MCF 10A (cell line): ENCODE results near the gene DBF4B. TPM values are rescaled to one million over a fixed set of nuclear protein-coding genes. Genes with fewer than 3 reads are reported as not detected.
A peak's percentile ranks its signal among the peaks of the same experiment; 100 is the strongest.

ENCODE experiments used
- BruUV-seq: library from RNA; stranded (reverse); fragments of 400-500 nt; replicated peaks from 2 replicates; lab custom pipeline; 2021; lab: Mats Ljungman, UMichigan
- CTCF ChIA-PET: fragments of 300-600 bp; sonication (Branson Sonifier 250); formaldehyde crosslinking; extraction: SDS; loops from one replicate; lab custom pipeline; 2021; ENCODE audit warnings: antibody characterized with exemption, inconsistent platforms; lab: Yijun Ruan, JAX
- POLR2A ChIA-PET: fragments of 300-600, 350-650 bp; sonication (Branson Sonifier 250); formaldehyde crosslinking; extraction: SDS; loops from one replicate; lab custom pipeline; 2020; ENCODE audit warnings: antibody characterized with exemption, inconsistent platforms; lab: Yijun Ruan, JAX
- DNase-seq: peaks from one replicate; pipeline ENCODE4 v3.0.0-alpha.2; 2018; ENCODE audit not compliant: unreplicated experiment
- H3K27ac Mint-ChIP-seq: one replicate; pipeline ENCODE4 v1.8.0; 2022; ENCODE audit warnings: mild to moderate bottlenecking, low read depth, mixed read lengths; ENCODE audit not compliant: unreplicated experiment
- H3K27me3 Mint-ChIP-seq: one replicate; pipeline ENCODE4 v1.8.0; 2022; ENCODE audit warnings: mixed read lengths; ENCODE audit not compliant: insufficient read depth, unreplicated experiment
- H3K36me3 Mint-ChIP-seq: one replicate; pipeline ENCODE4 v1.8.0; 2022; ENCODE audit warnings: mild to moderate bottlenecking, moderate library complexity, mixed read lengths; ENCODE audit not compliant: insufficient read depth, unreplicated experiment
- H3K4me1 Mint-ChIP-seq: one replicate; pipeline ENCODE4 v1.8.0; 2022; ENCODE audit warnings: mixed read lengths; ENCODE audit not compliant: insufficient read depth, unreplicated experiment
- H3K4me3 Mint-ChIP-seq: one replicate; pipeline ENCODE4 v1.8.0; 2022; ENCODE audit warnings: mild to moderate bottlenecking, moderate library complexity, mixed read lengths; ENCODE audit not compliant: unreplicated experiment
- H3K9me3 Mint-ChIP-seq: one replicate; pipeline ENCODE4 v1.8.0; 2022; ENCODE audit warnings: mixed read lengths; ENCODE audit not compliant: unreplicated experiment
- CTCF ChIP-seq: fragments of 200-600 bp; IDR thresholded peaks from one replicate; pipeline ENCODE4 v1.8.0; 2022; ENCODE audit warnings: antibody characterized with exemption, mild to moderate bottlenecking; ENCODE audit not compliant: unreplicated experiment
- intact Hi-C: fragments of 100-400 bp; cut with micrococcal nuclease; formaldehyde crosslinking; loops from 2 replicates; pipeline ENCODE4 v1.14.1; 2022
- total RNA-seq: library from RNA; stranded (reverse); gene quantifications from 2 replicates; pipeline ENCODE4 v1.2.3, GENCODE V29; 2022

Gene DBF4B
- total RNA-seq, 1 experiment from 2014 or later = 13.9 TPM

- Mint-ChIP-seq H3K27me3 (no peaks in the 10 kb centered on the region), H3K27ac (no peak overlapping the region), H3K36me3 (peaks cover 6% of the 10 kb centered on the region), H3K4me3 (peak overlapping the region; percentile 74), H3K9me3 (no peaks in the 10 kb centered on the region), H3K4me1 (peaks cover 11% of the 10 kb centered on the region)
- CTCF ChIA-PET = interaction anchor here (0.6 to 9.4 kb wide), 24 partner anchors 8 to 338 kb away, joined by 3 to 233 read pairs (median 4); no protein-coding TSS in a partner anchor
- BruUV-seq = no TSS peak
- intact Hi-C loops = loop anchor here (1.0 kb wide), 2 partner anchors 50 to 86 kb away; no protein-coding TSS in a partner anchor
- POLR2A ChIA-PET = interaction anchor here (0.7 to 1.6 kb wide), 5 partner anchors 41 to 277 kb away, joined by 3 to 5 read pairs (median 3); no protein-coding TSS in a partner anchor
- peak; percentile 80 for TF ChIP-seq CTCF
- peak; percentile 76 for DNase-seq
Observed at GRCh38 chr17:44779211-44780025, 71.0 kb downstream of the DBF4B start.

- ChIA-PET POLR2A (interaction anchor here (1.0 to 1.6 kb wide), 2 partner anchors 41 to 49 kb away, joined by 3 to 5 read pairs; no protein-coding TSS in a partner anchor), CTCF (interaction anchor here (0.6 to 9.4 kb wide), 14 partner anchors 8 to 270 kb away, joined by 3 to 233 read pairs (median 4); no protein-coding TSS in a partner anchor)
- H3K27me3 Mint-ChIP-seq = no peaks in the 10 kb centered on the region
- peaks cover 6% of the 10 kb centered on the region for H3K36me3 Mint-ChIP-seq
- intact Hi-C loops = no loop called here
- DNase-seq = no peak
- no peaks in the 10 kb centered on the region for H3K9me3 Mint-ChIP-seq
- H3K27ac Mint-ChIP-seq = no peak overlapping the region
- BruUV-seq = no TSS peak
- TF ChIP-seq CTCF = no peak
- H3K4me3 Mint-ChIP-seq = no peak overlapping the region
- peaks cover 7% of the 10 kb centered on the region for H3K4me1 Mint-ChIP-seq
Observed at GRCh38 chr17:44780161-44780560, 71.7 kb downstream of the DBF4B start.

GRCh38 chr17:44780845-44781480 is 72.5 kb downstream of the DBF4B start:
- BruUV-seq = no TSS peak
- ChIA-PET CTCF (interaction anchor here (0.5 to 9.4 kb wide), 9 partner anchors 9 to 467 kb away, joined by 3 to 233 read pairs (median 5); no protein-coding TSS in a partner anchor), POLR2A (interaction anchor here (1.6 kb wide), 1 partner anchor 48 kb away, joined by 5 read pairs; no protein-coding TSS in a partner anchor)
- Mint-ChIP-seq H3K9me3 (no peaks in the 10 kb centered on the region), H3K36me3 (peaks cover 6% of the 10 kb centered on the region), H3K27ac (no peak overlapping the region), H3K4me3 (no peak overlapping the region), H3K27me3 (no peaks in the 10 kb centered on the region), H3K4me1 (peaks cover 7% of the 10 kb centered on the region)
- intact Hi-C loops = no loop called here
- no peak for DNase-seq
- no peak for TF ChIP-seq CTCF
